GM19025 (cell line): ENCODE data around the gene CPSF7.
"Not testable (repeated sequence)": the region's sequence is repeated elsewhere in the genome, so short reads cannot be mapped to it uniquely, and the experiment has no call there.

Experiments
- ATAC-seq: cut with Tn5 transposase; IDR thresholded peaks from one replicate; pipeline ENCODE4 v1.9.1; 2021; ENCODE audit warnings: mild to moderate bottlenecking, low read depth, moderate library complexity; ENCODE audit not compliant: unreplicated experiment

The CPSF7 gene

GRCh38 chr11:61429691-61430582, at the start of gene CPSF7, which contains the start of gene SDHAF2:
CPSF7 (minus strand) TSS chr11:61429975; CDS start chr11:61429235, 740 bp downstream.
SDHAF2 (plus strand) TSS chr11:61430124; CDS start chr11:61430147, 23 bp downstream.
- ATAC-seq = peak; percentile 82

GRCh38 chr11:61477727-61478148, 48.0 kb upstream of the CPSF7 start:
- no peak for ATAC-seq

GRCh38 chr11:61477126-61477525, 47.4 kb upstream of the CPSF7 start:
- no peak for ATAC-seq

GRCh38 chr11:61476371-61476770, 46.6 kb upstream of the CPSF7 start:
- no peak for ATAC-seq

GRCh38 chr11:61475433-61475832, 45.7 kb upstream of the CPSF7 start:
- no peak for ATAC-seq

GRCh38 chr11:61474013-61474643, 44.4 kb upstream of the CPSF7 start:
- ATAC-seq = no peak

GRCh38 chr11:61473370-61474012, 43.7 kb upstream of the CPSF7 start:
- ATAC-seq = no peak

- no peak for ATAC-seq
Measured at GRCh38 chr11:61472868-61473267, 43.1 kb upstream of the CPSF7 start.

GRCh38 chr11:61472282-61472681, 42.5 kb upstream of the CPSF7 start:
- ATAC-seq = no peak

GRCh38 chr11:61468002-61468401, 38.2 kb upstream of the CPSF7 start:
- ATAC-seq = no peak

- ATAC-seq = not testable (repeated sequence)
Measured at GRCh38 chr11:61467602-61468001, 37.8 kb upstream of the CPSF7 start.

- ATAC-seq = no peak
Measured at GRCh38 chr11:61460986-61461385, 31.2 kb upstream of the CPSF7 start.

GRCh38 chr11:61460474-61460881, 30.7 kb upstream of the CPSF7 start:
- no peak for ATAC-seq

GRCh38 chr11:61454520-61454919, 24.7 kb upstream of the CPSF7 start:
- no peak for ATAC-seq

GRCh38 chr11:61453695-61454094, 23.9 kb upstream of the CPSF7 start:
- ATAC-seq = no peak

GRCh38 chr11:61452825-61453224, 23.1 kb upstream of the CPSF7 start:
- ATAC-seq = no peak

GRCh38 chr11:61448552-61448927, 18.8 kb upstream of the CPSF7 start:
- no peak for ATAC-seq

- no peak for ATAC-seq
Measured at GRCh38 chr11:61447601-61448551, 18.1 kb upstream of the CPSF7 start.

- ATAC-seq = no peak
Measured at GRCh38 chr11:61446211-61446651, 16.5 kb upstream of the CPSF7 start.

- ATAC-seq = no peak
Measured at GRCh38 chr11:61445516-61445915, 15.7 kb upstream of the CPSF7 start.
